T-helper 1 cell treated with Interleukin-12 subunit alpha and Interleukin-12 subunit beta and Interleukin-4 antibody, amounts not matched to agents 30 μg/mL and 1 μg/mL, for 36 hours (primary cell): ENCODE results near the gene DSG2.

ENCODE experiments used
- H3K27ac Mint-ChIP-seq: one replicate; pipeline ENCODE4 v1.8.0; 2021; ENCODE audit warnings: mild to moderate bottlenecking, mixed read lengths
- H3K27me3 Mint-ChIP-seq: one replicate; pipeline ENCODE4 v1.8.0; 2021; ENCODE audit warnings: low read depth, mixed read lengths
- H3K36me3 Mint-ChIP-seq: one replicate; pipeline ENCODE4 v1.8.0; 2021; ENCODE audit warnings: low read depth, mixed read lengths
- H3K4me1 Mint-ChIP-seq: one replicate; pipeline ENCODE4 v1.8.0; 2021; ENCODE audit warnings: low read depth, mixed read lengths
- H3K4me3 Mint-ChIP-seq: one replicate; pipeline ENCODE4 v1.8.0; 2021; ENCODE audit warnings: mild to moderate bottlenecking, moderate library complexity, mixed read lengths
- H3K9me3 Mint-ChIP-seq: one replicate; pipeline ENCODE4 v1.8.0; 2021; ENCODE audit warnings: mixed read lengths

DSG2 gene

GRCh38 chr18:31497836-31498573, at the start of gene DSG2:
Gene DSG2 (plus strand): TSS chr18:31498177. CDS start chr18:31498252, 75 bp downstream.
- Mint-ChIP-seq H3K4me1 (peaks cover 1% of the 10 kb centered on the region), H3K9me3 (no peaks in the 10 kb centered on the region), H3K36me3 (no peaks in the 10 kb centered on the region), H3K27ac (no peak within 1 kb of the TSS), H3K4me3 (peak within 1 kb of the TSS; percentile 68), H3K27me3 (peaks cover 44% of the 10 kb centered on the region)

GRCh38 chr18:31450409-31450808, 47.6 kb upstream of the DSG2 start:
- H3K4me3 Mint-ChIP-seq = no peak overlapping the region
- H3K4me1 Mint-ChIP-seq = no peaks in the 10 kb centered on the region
- no peaks in the 10 kb centered on the region for H3K9me3 Mint-ChIP-seq
- H3K27ac Mint-ChIP-seq = no peak overlapping the region
- H3K36me3 Mint-ChIP-seq = no peaks in the 10 kb centered on the region
- H3K27me3 Mint-ChIP-seq = no peaks in the 10 kb centered on the region

- no peaks in the 10 kb centered on the region for H3K27me3 Mint-ChIP-seq
- H3K9me3 Mint-ChIP-seq = no peaks in the 10 kb centered on the region
- H3K36me3 Mint-ChIP-seq = no peaks in the 10 kb centered on the region
- H3K4me3 Mint-ChIP-seq = no peak overlapping the region
- no peak overlapping the region for H3K27ac Mint-ChIP-seq
- no peaks in the 10 kb centered on the region for H3K4me1 Mint-ChIP-seq
Observed at GRCh38 chr18:31451625-31452024, 46.4 kb upstream of the DSG2 start.

GRCh38 chr18:31454066-31454708, 43.8 kb upstream of the DSG2 start:
- no peaks in the 10 kb centered on the region for H3K36me3 Mint-ChIP-seq
- H3K27me3 Mint-ChIP-seq = no peaks in the 10 kb centered on the region
- no peaks in the 10 kb centered on the region for H3K9me3 Mint-ChIP-seq
- H3K4me1 Mint-ChIP-seq = no peaks in the 10 kb centered on the region
- H3K4me3 Mint-ChIP-seq = no peak overlapping the region
- H3K27ac Mint-ChIP-seq = no peak overlapping the region

- H3K27me3 Mint-ChIP-seq = no peaks in the 10 kb centered on the region
- H3K4me3 Mint-ChIP-seq = no peak overlapping the region
- H3K36me3 Mint-ChIP-seq = no peaks in the 10 kb centered on the region
- no peaks in the 10 kb centered on the region for H3K9me3 Mint-ChIP-seq
- no peak overlapping the region for H3K27ac Mint-ChIP-seq
- no peaks in the 10 kb centered on the region for H3K4me1 Mint-ChIP-seq
Observed at GRCh38 chr18:31469629-31470028, 28.3 kb upstream of the DSG2 start.

- H3K4me3 Mint-ChIP-seq = no peak overlapping the region
- H3K27me3 Mint-ChIP-seq = no peaks in the 10 kb centered on the region
- no peaks in the 10 kb centered on the region for H3K4me1 Mint-ChIP-seq
- no peak overlapping the region for H3K27ac Mint-ChIP-seq
- H3K36me3 Mint-ChIP-seq = no peaks in the 10 kb centered on the region
- H3K9me3 Mint-ChIP-seq = no peaks in the 10 kb centered on the region
Observed at GRCh38 chr18:31478688-31479087, 19.3 kb upstream of the DSG2 start.

- Mint-ChIP-seq H3K9me3 (no peaks in the 10 kb centered on the region), H3K27me3 (no peaks in the 10 kb centered on the region), H3K4me3 (no peak overlapping the region), H3K4me1 (no peaks in the 10 kb centered on the region), H3K36me3 (no peaks in the 10 kb centered on the region), H3K27ac (no peak overlapping the region)
Observed at GRCh38 chr18:31482051-31482450, 15.9 kb upstream of the DSG2 start.

- no peaks in the 10 kb centered on the region for H3K36me3 Mint-ChIP-seq
- H3K4me1 Mint-ChIP-seq = no peaks in the 10 kb centered on the region
- H3K9me3 Mint-ChIP-seq = no peaks in the 10 kb centered on the region
- no peak overlapping the region for H3K4me3 Mint-ChIP-seq
- no peak overlapping the region for H3K27ac Mint-ChIP-seq
- H3K27me3 Mint-ChIP-seq = no peaks in the 10 kb centered on the region
Observed at GRCh38 chr18:31483396-31483795, 14.6 kb upstream of the DSG2 start.

- H3K4me1 Mint-ChIP-seq = no peaks in the 10 kb centered on the region
- no peak overlapping the region for H3K4me3 Mint-ChIP-seq
- no peaks in the 10 kb centered on the region for H3K27me3 Mint-ChIP-seq
- H3K36me3 Mint-ChIP-seq = no peaks in the 10 kb centered on the region
- H3K9me3 Mint-ChIP-seq = no peaks in the 10 kb centered on the region
- no peak overlapping the region for H3K27ac Mint-ChIP-seq
Observed at GRCh38 chr18:31484461-31484860, 13.5 kb upstream of the DSG2 start.

GRCh38 chr18:31486165-31486564, 11.8 kb upstream of the DSG2 start:
- Mint-ChIP-seq H3K27me3 (no peaks in the 10 kb centered on the region), H3K27ac (no peak overlapping the region), H3K9me3 (no peaks in the 10 kb centered on the region), H3K4me1 (no peaks in the 10 kb centered on the region), H3K4me3 (no peak overlapping the region), H3K36me3 (no peaks in the 10 kb centered on the region)

- Mint-ChIP-seq H3K27me3 (no peaks in the 10 kb centered on the region), H3K4me3 (no peak overlapping the region), H3K27ac (no peak overlapping the region), H3K36me3 (no peaks in the 10 kb centered on the region), H3K4me1 (no peaks in the 10 kb centered on the region), H3K9me3 (no peaks in the 10 kb centered on the region)
Observed at GRCh38 chr18:31487246-31488015, 10.5 kb upstream of the DSG2 start.

- Mint-ChIP-seq H3K4me3 (no peak overlapping the region), H3K36me3 (no peaks in the 10 kb centered on the region), H3K27ac (no peak overlapping the region), H3K4me1 (no peaks in the 10 kb centered on the region), H3K9me3 (no peaks in the 10 kb centered on the region), H3K27me3 (no peaks in the 10 kb centered on the region)
Observed at GRCh38 chr18:31489311-31489710, 8.7 kb upstream of the DSG2 start.

GRCh38 chr18:31490387-31490786, 7.6 kb upstream of the DSG2 start:
- Mint-ChIP-seq H3K9me3 (no peaks in the 10 kb centered on the region), H3K27me3 (peaks cover under 1% of the 10 kb centered on the region), H3K4me1 (no peaks in the 10 kb centered on the region), H3K4me3 (no peak overlapping the region), H3K27ac (no peak overlapping the region), H3K36me3 (no peaks in the 10 kb centered on the region)

GRCh38 chr18:31490833-31491232, 7.1 kb upstream of the DSG2 start:
- Mint-ChIP-seq H3K4me1 (no peaks in the 10 kb centered on the region), H3K4me3 (no peak overlapping the region), H3K36me3 (no peaks in the 10 kb centered on the region), H3K27me3 (peaks cover 5% of the 10 kb centered on the region), H3K9me3 (no peaks in the 10 kb centered on the region), H3K27ac (no peak overlapping the region)

GRCh38 chr18:31491586-31491985, 6.4 kb upstream of the DSG2 start:
- H3K27me3 Mint-ChIP-seq = peaks cover 10% of the 10 kb centered on the region
- H3K9me3 Mint-ChIP-seq = no peaks in the 10 kb centered on the region
- no peaks in the 10 kb centered on the region for H3K4me1 Mint-ChIP-seq
- H3K36me3 Mint-ChIP-seq = no peaks in the 10 kb centered on the region
- H3K27ac Mint-ChIP-seq = no peak overlapping the region
- no peak overlapping the region for H3K4me3 Mint-ChIP-seq
